Calu3 (cell line): Measurements from ENCODE around the gene RPL10. TPM values are rescaled to one million over a fixed set of nuclear protein-coding genes. Genes with fewer than 3 reads are reported as not detected.
A peak's percentile ranks its signal among the peaks of the same experiment; 100 is the strongest.

Experiments used
- BruUV-seq: library from RNA; stranded (reverse); fragments of 400-500 nt; replicated peaks from 2 replicates; lab custom pipeline; 2021; lab: Mats Ljungman, UMichigan
- CTCF ChIA-PET: fragments of 300-600 bp; sonication (Branson Sonifier 250); formaldehyde crosslinking; loops from one replicate; lab custom pipeline; 2022; ENCODE audit warnings: antibody characterized with exemption; lab: Charles Lee
- DNase-seq: peaks from one replicate; pipeline ENCODE4 v3.0.0; 2022
- H3K27ac Mint-ChIP-seq: one replicate; pipeline ENCODE4 v1.8.0; 2022; ENCODE audit warnings: mixed read lengths; ENCODE audit not compliant: unreplicated experiment
- H3K27me3 Mint-ChIP-seq: one replicate; pipeline ENCODE4 v1.8.0; 2022; ENCODE audit warnings: mixed read lengths; ENCODE audit not compliant: unreplicated experiment
- H3K36me3 Mint-ChIP-seq: one replicate; pipeline ENCODE4 v1.8.0; 2022; ENCODE audit warnings: mild to moderate bottlenecking, moderate library complexity, mixed read lengths; ENCODE audit not compliant: insufficient read depth, unreplicated experiment
- H3K4me1 Mint-ChIP-seq: one replicate; pipeline ENCODE4 v1.8.0; 2022; ENCODE audit warnings: mild to moderate bottlenecking, low read depth, mixed read lengths; ENCODE audit not compliant: unreplicated experiment
- H3K4me3 Mint-ChIP-seq: one replicate; pipeline ENCODE4 v1.8.0; 2022; ENCODE audit warnings: mild to moderate bottlenecking, low read depth, moderate library complexity, mixed read lengths; ENCODE audit not compliant: unreplicated experiment
- H3K9me3 Mint-ChIP-seq: one replicate; pipeline ENCODE4 v1.8.0; 2022; ENCODE audit warnings: low read depth, mixed read lengths; ENCODE audit not compliant: unreplicated experiment
- CTCF ChIP-seq: fragments of 200-600 bp; IDR thresholded peaks from one replicate; pipeline ENCODE4 v1.8.0; 2022; ENCODE audit warnings: antibody characterized with exemption; ENCODE audit not compliant: unreplicated experiment
- intact Hi-C: fragments of 100-400 bp; cut with micrococcal nuclease; formaldehyde crosslinking; loops from one replicate; pipeline ENCODE4 v1.10.0; 2022; ENCODE audit not compliant: unreplicated experiment
- total RNA-seq: library from RNA; stranded (reverse); gene quantifications from 2 replicates; pipeline ENCODE4 v1.2.3, GENCODE V29; 2022

RPL10 gene
- total RNA-seq, 1 experiment from 2014 or later, result 1,495 TPM

GRCh38 chrX:154370300-154371016 lies 27.7 kb upstream of the RPL10 start:
- Mint-ChIP-seq H3K9me3 (no peaks in the 10 kb centered on the region), H3K36me3 (peaks cover 90% of the 10 kb centered on the region), H3K27me3 (no peaks in the 10 kb centered on the region), H3K27ac (peak overlapping the region; percentile 92), H3K4me1 (peaks cover 9% of the 10 kb centered on the region), H3K4me3 (peak overlapping the region; percentile 79)
- TF ChIP-seq CTCF, result no peak
- CTCF ChIA-PET, result interaction anchor here (0.6 to 0.8 kb wide), 4 partner anchors 28 to 703 kb away, joined by 3 to 11 read pairs (median 4); partner anchors contain the start of gene RPL10
- intact Hi-C loops, result no loop called here
- BruUV-seq, result TSS peak; percentile 47
- no peak for DNase-seq

- Mint-ChIP-seq H3K36me3 (peaks cover 83% of the 10 kb centered on the region), H3K9me3 (no peaks in the 10 kb centered on the region), H3K27ac (peak overlapping the region; percentile 66), H3K4me3 (peak overlapping the region; percentile 79), H3K4me1 (peaks cover 9% of the 10 kb centered on the region), H3K27me3 (no peaks in the 10 kb centered on the region)
- TF ChIP-seq CTCF, result no peak
- BruUV-seq, result no TSS peak
- intact Hi-C loops, result no loop called here
- CTCF ChIA-PET, result interaction anchor here (0.6 to 0.8 kb wide), 4 partner anchors 27 to 703 kb away, joined by 3 to 11 read pairs (median 4); partner anchors contain the start of gene RPL10
- peak; percentile 95 for DNase-seq
Observed at GRCh38 chrX:154371017-154371788, 27.0 kb upstream of the RPL10 start.

- no peak for TF ChIP-seq CTCF
- no TSS peak for BruUV-seq
- Mint-ChIP-seq H3K27ac (peak overlapping the region; percentile 80), H3K4me3 (peak overlapping the region; percentile 79), H3K4me1 (peaks cover 9% of the 10 kb centered on the region), H3K27me3 (no peaks in the 10 kb centered on the region), H3K9me3 (no peaks in the 10 kb centered on the region), H3K36me3 (peaks cover 77% of the 10 kb centered on the region)
- no peak for DNase-seq
- intact Hi-C loops, result no loop called here
- CTCF ChIA-PET, result no interaction called here
Observed at GRCh38 chrX:154371789-154372300, 26.3 kb upstream of the RPL10 start.

- Mint-ChIP-seq H3K36me3 (peaks cover 69% of the 10 kb centered on the region), H3K4me3 (peak overlapping the region; percentile 79), H3K27me3 (no peaks in the 10 kb centered on the region), H3K9me3 (no peaks in the 10 kb centered on the region), H3K27ac (peak overlapping the region; percentile 80), H3K4me1 (peaks cover 9% of the 10 kb centered on the region)
- CTCF ChIA-PET, result interaction anchor here (0.8 to 1.7 kb wide), 7 partner anchors 9 to 154 kb away, joined by 5 to 8 read pairs (median 6); partner anchors contain the start of genes ATP6AP1 and DNASE1L1
- BruUV-seq, result no TSS peak
- DNase-seq, result peak; percentile 82
- TF ChIP-seq CTCF, result no peak
- intact Hi-C loops, result no loop called here
Observed at GRCh38 chrX:154372612-154373022, 25.6 kb upstream of the RPL10 start.
